Activated B cell treated with CpG ODN at 0.5 μM for 24 hours (primary cell): ENCODE results near the gene LRCOL1. TPM values are rescaled to one million over a fixed set of nuclear protein-coding genes. Genes with fewer than 3 reads are reported as not detected.

Experiments used
- ATAC-seq: fragments of 200-7000 bp; cut with Tn5 transposase; one replicate; pipeline ENCODE4 v1.10.0; 2021; ENCODE audit warnings: low read depth, mild to moderate bottlenecking, moderate library complexity
- CTCF ChIA-PET: fragments of 350-600 bp; sonication (Branson Sonifier 250); formaldehyde crosslinking; loops from one replicate; lab custom pipeline; 2021; ENCODE audit warnings: antibody characterized with exemption; lab: Charles Lee
- POLR2A ChIA-PET: fragments of 350-600 bp; sonication (Branson Sonifier 250); formaldehyde crosslinking; loops from one replicate; lab custom pipeline; 2021; ENCODE audit warnings: antibody characterized with exemption; lab: Charles Lee
- DNase-seq: peaks from one replicate; pipeline ENCODE4 v3.0.0; 2022
- H3K27ac Mint-ChIP-seq: one replicate; pipeline ENCODE4 v1.8.0; 2020; ENCODE audit warnings: mixed read lengths
- H3K27me3 Mint-ChIP-seq: one replicate; pipeline ENCODE4 v1.8.0; 2021; ENCODE audit warnings: mixed read lengths
- H3K36me3 Mint-ChIP-seq: one replicate; pipeline ENCODE4 v1.8.0; 2021; ENCODE audit warnings: low read depth, mixed read lengths
- H3K4me1 Mint-ChIP-seq: one replicate; pipeline ENCODE4 v1.8.0; 2021; ENCODE audit warnings: mixed read lengths
- H3K4me3 Mint-ChIP-seq: one replicate; pipeline ENCODE4 v1.8.0; 2020; ENCODE audit warnings: mild to moderate bottlenecking, mixed read lengths
- H3K9me3 Mint-ChIP-seq: one replicate; pipeline ENCODE4 v1.8.0; 2020; ENCODE audit warnings: mixed read lengths
- CTCF ChIP-seq: fragments of 200-600 bp; IDR thresholded peaks from one replicate; pipeline ENCODE4 v1.8.0; 2022; ENCODE audit warnings: antibody characterized with exemption, mild to moderate bottlenecking
- intact Hi-C: fragments of 100-400 bp; cut with micrococcal nuclease; formaldehyde crosslinking; loops from one replicate; pipeline ENCODE4 v1.15.1; 2024
- total RNA-seq: library from RNA; stranded (reverse); gene quantifications from 2 replicates; pipeline ENCODE4 v1.2.3, GENCODE V29; 2022

Gene LRCOL1
- total RNA-seq, 1 donor from 2014 or later = not detected

- Mint-ChIP-seq H3K27me3 (no peaks in the 10 kb centered on the region), H3K4me3 (peak overlapping the region; percentile 79), H3K27ac (peak overlapping the region; percentile 78), H3K4me1 (peaks cover 21% of the 10 kb centered on the region), H3K36me3 (peaks cover 5% of the 10 kb centered on the region), H3K9me3 (no peaks in the 10 kb centered on the region)
- CTCF ChIA-PET = interaction anchor here (0.9 kb wide), 1 partner anchor 143 kb away, joined by 4 read pairs; no protein-coding TSS in a partner anchor
- ATAC-seq (no peak), DNase-seq (no peak)
- no peak for TF ChIP-seq CTCF
- POLR2A ChIA-PET = no interaction called here
- intact Hi-C loops = no loop called here
Measured at GRCh38 chr12:132558042-132558856, 52.1 kb downstream of the LRCOL1 start.

DNA sequence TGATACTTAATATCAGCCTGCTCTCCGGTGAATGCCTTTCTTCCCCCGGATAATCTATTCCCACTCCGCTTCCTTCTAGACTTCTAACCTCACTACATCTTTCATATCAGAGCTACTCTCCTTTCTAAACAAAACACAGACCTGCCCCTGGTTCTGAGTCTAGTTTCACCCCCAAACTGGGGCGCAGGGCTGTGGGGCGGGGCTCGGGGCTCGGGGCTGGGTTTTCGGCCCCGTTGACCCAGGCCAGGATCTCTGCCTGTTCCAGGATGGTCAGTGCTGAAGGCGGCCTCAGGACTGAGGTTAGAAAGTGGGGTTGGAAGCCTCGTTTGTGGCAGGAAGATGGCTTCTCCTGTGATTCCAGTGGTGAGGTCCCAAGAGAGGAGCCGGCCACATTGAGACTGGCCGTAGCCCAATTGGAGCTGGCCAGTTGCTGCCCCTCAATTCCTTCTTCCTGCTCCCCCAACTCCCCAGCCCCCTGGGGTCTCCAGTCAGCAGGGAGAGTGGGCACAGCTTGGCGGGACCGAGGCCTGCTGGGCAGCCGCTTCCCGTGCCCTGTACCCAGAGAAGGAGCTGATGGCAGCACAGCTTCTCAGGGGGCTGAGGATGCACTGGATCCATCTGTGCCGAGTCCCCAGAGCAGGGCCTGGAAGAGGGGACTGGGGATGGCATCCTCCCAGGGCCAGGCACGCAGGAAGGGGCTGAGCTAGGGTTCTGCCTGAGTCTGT is 52.9 kb downstream of the LRCOL1 start:
- Mint-ChIP-seq H3K4me1 (peaks cover 21% of the 10 kb centered on the region), H3K36me3 (peaks cover 7% of the 10 kb centered on the region), H3K4me3 (no peak overlapping the region), H3K27ac (no peak overlapping the region), H3K27me3 (no peaks in the 10 kb centered on the region), H3K9me3 (no peaks in the 10 kb centered on the region)
- ATAC-seq = no peak
- no peak for DNase-seq
- intact Hi-C loops = no loop called here
- TF ChIP-seq CTCF = no peak
- POLR2A ChIA-PET = interaction anchor here (0.6 kb wide), 1 partner anchor 42 kb away, joined by 3 read pairs; no protein-coding TSS in a partner anchor
- CTCF ChIA-PET = no interaction called here

DNA sequence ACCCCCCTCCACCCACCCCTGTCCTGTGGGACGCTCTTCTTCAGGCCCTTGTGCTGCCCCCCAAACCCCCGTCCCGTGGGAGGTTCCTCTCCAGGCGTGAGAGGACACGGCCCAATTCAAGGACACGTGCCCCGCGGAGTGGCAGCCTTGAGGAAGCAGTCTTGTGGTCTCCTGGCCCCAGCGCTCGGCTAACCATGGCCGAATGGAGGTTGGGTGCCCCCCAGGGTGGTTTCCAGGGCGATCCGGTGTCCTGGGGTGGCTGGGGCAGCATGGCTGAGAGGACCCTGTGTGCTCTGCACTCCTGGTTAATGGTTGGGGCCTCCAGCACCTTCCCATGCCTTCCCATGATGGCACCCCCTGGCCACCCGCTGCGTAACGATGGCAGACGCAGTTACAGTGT is 53.6 kb downstream of the LRCOL1 start:
- peaks cover 11% of the 10 kb centered on the region for H3K36me3 Mint-ChIP-seq
- DNase-seq (no peak), ATAC-seq (no peak)
- no peak overlapping the region for H3K27ac Mint-ChIP-seq
- H3K9me3 Mint-ChIP-seq = no peaks in the 10 kb centered on the region
- POLR2A ChIA-PET = no interaction called here
- no peak overlapping the region for H3K4me3 Mint-ChIP-seq
- no peak for TF ChIP-seq CTCF
- CTCF ChIA-PET = no interaction called here
- intact Hi-C loops = no loop called here
- H3K4me1 Mint-ChIP-seq = peaks cover 19% of the 10 kb centered on the region
- no peaks in the 10 kb centered on the region for H3K27me3 Mint-ChIP-seq

- ATAC-seq (no peak), DNase-seq (no peak)
- ChIA-PET POLR2A (no interaction called here), CTCF (no interaction called here)
- intact Hi-C loops = no loop called here
- no peaks in the 10 kb centered on the region for H3K9me3 Mint-ChIP-seq
- peaks cover 18% of the 10 kb centered on the region for H3K4me1 Mint-ChIP-seq
- peaks cover 11% of the 10 kb centered on the region for H3K36me3 Mint-ChIP-seq
- TF ChIP-seq CTCF = no peak
- H3K4me3 Mint-ChIP-seq = no peak overlapping the region
- H3K27ac Mint-ChIP-seq = no peak overlapping the region
- no peaks in the 10 kb centered on the region for H3K27me3 Mint-ChIP-seq
Measured at GRCh38 chr12:132556216-132556615, 54.2 kb downstream of the LRCOL1 start.

DNA sequence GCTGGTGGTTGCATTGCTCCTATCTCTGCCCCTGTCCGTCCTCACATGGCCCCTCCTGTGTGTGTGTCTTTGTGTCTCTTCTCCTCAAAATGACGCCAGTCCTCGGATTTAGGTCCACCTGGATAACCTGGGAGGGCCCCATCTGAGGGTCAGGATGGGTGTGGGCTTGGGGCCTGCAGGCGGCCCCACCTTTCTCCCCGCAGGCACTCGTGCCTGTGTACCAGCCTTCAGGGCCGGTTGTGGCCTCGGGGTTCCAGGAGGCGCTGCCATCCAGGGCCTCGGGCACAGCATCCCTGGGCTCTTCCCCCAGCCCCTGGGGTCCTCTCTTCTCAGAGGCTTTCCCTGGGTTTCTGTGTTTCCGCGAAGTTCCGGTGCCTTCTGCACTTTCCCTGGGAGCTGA is 54.7 kb downstream of the LRCOL1 start:
- H3K4me3 Mint-ChIP-seq = no peak overlapping the region
- DNase-seq = no peak
- H3K9me3 Mint-ChIP-seq = no peaks in the 10 kb centered on the region
- CTCF ChIA-PET = interaction anchor here (1.4 kb wide), 1 partner anchor 141 kb away, joined by 6 read pairs; no protein-coding TSS in a partner anchor
- POLR2A ChIA-PET = no interaction called here
- no peak for TF ChIP-seq CTCF
- no peak overlapping the region for H3K27ac Mint-ChIP-seq
- peaks cover 11% of the 10 kb centered on the region for H3K36me3 Mint-ChIP-seq
- H3K27me3 Mint-ChIP-seq = no peaks in the 10 kb centered on the region
- H3K4me1 Mint-ChIP-seq = peaks cover 15% of the 10 kb centered on the region
- intact Hi-C loops = no loop called here
- no peak for ATAC-seq
